ENCODE measurements around the gene F2RL2. TPM values are rescaled to one million over a fixed set of nuclear protein-coding genes. Genes with fewer than 3 reads are reported as not detected.

Gene F2RL2
- total RNA-seq, 1 experiment from 2014 or later: not detected

DNA sequence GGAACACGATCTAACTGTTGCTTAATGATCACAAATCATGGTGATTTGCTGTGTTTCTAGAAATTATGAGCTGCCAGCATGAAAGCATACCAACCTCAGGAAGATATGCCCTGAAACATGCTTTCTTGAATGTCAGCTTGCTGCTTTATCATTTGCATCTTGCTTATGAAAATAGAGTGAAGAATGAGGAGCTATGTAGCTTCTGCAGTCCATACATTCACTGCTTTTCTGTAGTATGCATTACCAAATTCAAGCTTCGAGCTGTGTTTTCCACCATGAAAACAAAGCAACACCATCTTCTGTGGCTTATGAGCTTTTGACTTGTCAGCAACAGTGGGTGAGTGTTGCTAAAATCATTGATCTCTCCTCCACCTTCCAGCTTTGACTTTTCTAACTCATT is 16.5 kb downstream of the F2RL2 start:
- H3K4ac ChIP-seq (ENCODE audit: low read depth, low read length): no peak overlapping the region
- H3T11ph ChIP-seq (ENCODE audit: low read length): no peak overlapping the region
- no peak overlapping the region for H4K91ac ChIP-seq (ENCODE audit: insufficient read length, low read depth, low read length)
- H2BK5ac ChIP-seq (ENCODE audit: insufficient read length, low read length): no peak overlapping the region
- no peak overlapping the region for H3K27ac ChIP-seq (ENCODE audit: insufficient read length, low read depth, low read length)
- no peak overlapping the region for H4K8ac ChIP-seq (replicated peaks; ENCODE audit: insufficient read length, low read depth, low read length)
- no peak overlapping the region for H2AK5ac ChIP-seq (ENCODE audit: insufficient read length, low read length)
- peaks cover 7 to 8% of the 10 kb centered on the region in 2 experiments; a peak in 3 of 4 replicates for H3K4me1 Mint-ChIP-seq
- 0 out of 2 replicates have a peak, but pooled peaks cover 2% of the 10 kb centered on the region for H3K4me1 ChIP-seq (ENCODE audit: insufficient read depth, low read length)
- TF ChIP-seq, protein P1, sequence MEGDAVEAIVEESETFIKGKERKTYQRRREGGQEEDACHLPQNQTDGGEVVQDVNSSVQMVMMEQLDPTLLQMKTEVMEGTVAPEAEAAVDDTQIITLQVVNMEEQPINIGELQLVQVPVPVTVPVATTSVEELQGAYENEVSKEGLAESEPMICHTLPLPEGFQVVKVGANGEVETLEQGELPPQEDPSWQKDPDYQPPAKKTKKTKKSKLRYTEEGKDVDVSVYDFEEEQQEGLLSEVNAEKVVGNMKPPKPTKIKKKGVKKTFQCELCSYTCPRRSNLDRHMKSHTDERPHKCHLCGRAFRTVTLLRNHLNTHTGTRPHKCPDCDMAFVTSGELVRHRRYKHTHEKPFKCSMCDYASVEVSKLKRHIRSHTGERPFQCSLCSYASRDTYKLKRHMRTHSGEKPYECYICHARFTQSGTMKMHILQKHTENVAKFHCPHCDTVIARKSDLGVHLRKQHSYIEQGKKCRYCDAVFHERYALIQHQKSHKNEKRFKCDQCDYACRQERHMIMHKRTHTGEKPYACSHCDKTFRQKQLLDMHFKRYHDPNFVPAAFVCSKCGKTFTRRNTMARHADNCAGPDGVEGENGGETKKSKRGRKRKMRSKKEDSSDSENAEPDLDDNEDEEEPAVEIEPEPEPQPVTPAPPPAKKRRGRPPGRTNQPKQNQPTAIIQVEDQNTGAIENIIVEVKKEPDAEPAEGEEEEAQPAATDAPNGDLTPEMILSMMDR (conservative IDR thresholded peaks at IDR 0.05): no peak
- DNase-seq: no peak
- peaks cover 0 to 10% (median 7%) of the 10 kb centered on the region in 3 experiments; a peak in 4 of 7 replicates for H3K36me3 Mint-ChIP-seq (ENCODE audit: insufficient read depth in 1 of 3, low read depth in 3 of 3)
- no CpG with 5 or more reads among the region's 2 CpGs for WGBS (ENCODE audit: extremely low coverage, insufficient read length, low lambda C conversion rate)
- H4K20me1 ChIP-seq (ENCODE audit: control insufficient read depth, insufficient read depth, insufficient read length): no peaks in the 10 kb centered on the region
- H3K9me3 ChIP-seq (ENCODE audit: control insufficient read depth, low read depth, low read length): no peaks in the 10 kb centered on the region
- H3K9ac ChIP-seq (ENCODE audit: extremely low read depth, insufficient read length, low read length): no peak overlapping the region
- no peaks in the 10 kb centered on the region for H3K27me3 Mint-ChIP-seq (ENCODE audit: low read depth)
- no peaks in the 10 kb centered on the region for H3K79me1 ChIP-seq (ENCODE audit: insufficient read depth, low read depth, low read length, poor library complexity, severe bottlenecking)
- H4K5ac ChIP-seq (ENCODE audit: insufficient read length, low read depth, low read length): no peak overlapping the region
- no peak overlapping the region; a peak in 1 of 7 replicates for H3K27ac Mint-ChIP-seq
- H3K14ac ChIP-seq (ENCODE audit: insufficient read depth, low read length): no peak overlapping the region
- no peaks in the 10 kb centered on the region for H3K9me3 Mint-ChIP-seq
- H3K56ac ChIP-seq (ENCODE audit: insufficient read length, low read depth, low read length): no peak overlapping the region
- H3K18ac ChIP-seq (ENCODE audit: insufficient read length, low read depth, low read length): no peak overlapping the region
- H2BK12ac ChIP-seq (ENCODE audit: insufficient read length, low read depth, low read length): no peak overlapping the region
- H3K23me2 ChIP-seq (ENCODE audit: insufficient read length, low read depth, low read length, poor library complexity, severe bottlenecking): no peaks in the 10 kb centered on the region
- no peaks in the 10 kb centered on the region for H3K27me3 ChIP-seq (ENCODE audit: insufficient read depth, low read length)
- no peak overlapping the region for H3K23ac ChIP-seq (ENCODE audit: insufficient read length, low read depth, low read length)
- no peaks in the 10 kb centered on the region for H3K79me2 ChIP-seq (ENCODE audit: insufficient read depth, low read length)
- H2BK15ac ChIP-seq (ENCODE audit: low read depth, low read length): no peak overlapping the region
- no peak overlapping the region for H3K4me2 ChIP-seq (ENCODE audit: insufficient read depth, insufficient read length, low read length)
- no peak overlapping the region for H2AFZ ChIP-seq (ENCODE audit: low read length)
- no peak overlapping the region for H2BK20ac ChIP-seq (ENCODE audit: low read depth, low read length, poor library complexity, severe bottlenecking)
- H3K4me3 Mint-ChIP-seq: no peak overlapping the region
- H2BK120ac ChIP-seq (ENCODE audit: low read depth, low read length, poor library complexity, severe bottlenecking): no peak overlapping the region

All from H9 (cell line).